Measurements from ENCODE around the gene SYNE1. TPM values are rescaled to one million over a fixed set of nuclear protein-coding genes. Genes with fewer than 3 reads are reported as not detected.

SYNE1 gene
- total and polyA plus RNA-seq, 10 of the 15 experiments (the other 5 are each of a cell fraction or from before 2014, with no cell fraction given) = 2.3 to 28.7 (median 14.1) TPM

- TF ChIP-seq IRF5 (IDR thresholded peaks at IDR 0.05; ENCODE audit: borderline replicate concordance) = no peak
Measured at GRCh38 chr6:152642578-152643375, 5.6 kb upstream of the SYNE1 start (continued).

- ATAC-seq = peak; percentile 60
- SMC1A ChIA-PET (ENCODE audit: uncharacterized antibody, unreplicated experiment) = no interaction called here
- Histone ChIP-seq H4K20me1 (ENCODE audit: control insufficient read depth, insufficient read depth) (no peaks in the 10 kb centered on the region), H3K4me1 (ENCODE audit: control insufficient read depth, insufficient read depth, low read length) (peaks cover 4% of the 10 kb centered on the region; the same call in 1 of the 2 replicates), H3K36me3 (ENCODE audit: control insufficient read depth in 2 of 2, insufficient read depth in 2 of 2, low read length in 1 of 2) (no peaks in the 10 kb centered on the region), H3K4me2 (ENCODE audit: control insufficient read depth, insufficient read depth) (peak overlapping the region; percentile 42; the same call in 1 of the 2 replicates), H3K27me3 (replicated peaks in 1 of 2; ENCODE audit: control insufficient read depth in 2 of 2, insufficient read depth in 2 of 2, low read length in 1 of 2) (peaks cover 4 to 13% of the 10 kb centered on the region in 2 experiments), H3K27ac (ENCODE audit: control insufficient read depth, insufficient read depth) (no peak overlapping the region), H2AFZ (ENCODE audit: control insufficient read depth, low read depth, low read length) (no peak overlapping the region), H3K9me3 (replicated peaks; ENCODE audit: control insufficient read depth, insufficient read depth, low read length) (no peaks in the 10 kb centered on the region), H3K79me2 (ENCODE audit: control insufficient read depth, insufficient read depth, low read length) (no peaks in the 10 kb centered on the region), H3K4me3 (no peak overlapping the region), H3K9ac (ENCODE audit: control insufficient read depth, insufficient read depth, low read length) (no peak overlapping the region)
- FAIRE-seq = no peak
- in situ Hi-C loops (cut with MboI) = no loop called here
- intact Hi-C loops (cut with micrococcal nuclease; ENCODE audit: unreplicated experiment) = no loop called here
- 4% methylated on average over 60 of the region's 72 CpGs for WGBS (ENCODE audit: insufficient coverage, insufficient replicate concordance, low lambda C conversion rate, missing lambda C conversion rate)
- POLR2A ChIA-PET = no interaction called here
- DNase-seq (ENCODE audit: low read depth, low spot score) = no peak
- RAD21 ChIA-PET (ENCODE audit: unreplicated experiment) = no interaction called here
- CTCF ChIA-PET = no interaction called here
- BruUV-seq (replicated peaks) = no TSS peak
- TF ChIP-seq RUNX3 (IDR thresholded peaks at IDR 0.05; ENCODE audit: low read length) (no peak), SMAD1 (IDR thresholded peaks at IDR 0.05; ENCODE audit: low read depth, partially characterized antibody) (no peak), BACH1 (IDR thresholded peaks at IDR 0.05; ENCODE audit: borderline replicate concordance) (no peak), ZNF207 (IDR thresholded peaks at IDR 0.05; ENCODE audit: borderline replicate concordance) (no peak), LARP7 (IDR thresholded peaks at IDR 0.05) (no peak), CEBPZ (IDR thresholded peaks at IDR 0.05; ENCODE audit: low read depth, low read length) (no peak), ZNF592 (IDR thresholded peaks at IDR 0.05) (no peak), ZZZ3 (IDR thresholded peaks at IDR 0.05; ENCODE audit: control insufficient read depth, insufficient read length, low read depth) (no peak), RELB (IDR thresholded peaks at IDR 0.05; ENCODE audit: low read depth) (no peak)
Measured at GRCh38 chr6:152636609-152637295, 410 bp downstream of the SYNE1 start.
